AG09319 (cell line): Measurements from ENCODE around the gene GARS1.
"Not testable (repeated sequence)": the region's sequence is repeated elsewhere in the genome, so short reads cannot be mapped to it uniquely, and the experiment has no call there.

Experiments used
- DNase-seq: peaks from one replicate; pipeline ENCODE4 v3.0.0-alpha.2; 2010; ENCODE audit warnings: low read depth; ENCODE audit errors: extremely low read depth
- CTCF ChIP-seq: IDR thresholded peaks from 2 replicates; pipeline ENCODE4 v1.5.1; 2011; ENCODE audit warnings: low read depth, mild to moderate bottlenecking, inconsistent platforms, low read length, moderate library complexity

The GARS1 gene

GRCh38 chr7:30575910-30576309 is 18.8 kb upstream of the GARS1 start:
- TF ChIP-seq CTCF = no peak
- DNase-seq = no peak

- TF ChIP-seq CTCF = no peak
- DNase-seq = no peak
Observed at GRCh38 chr7:30583181-30583580, 11.5 kb upstream of the GARS1 start.

GRCh38 chr7:30584415-30584814 is 10.3 kb upstream of the GARS1 start:
- no peak for TF ChIP-seq CTCF
- no peak for DNase-seq

- DNase-seq = no peak
Observed at GRCh38 chr7:30584965-30585364, 9.7 kb upstream of the GARS1 start.

GRCh38 chr7:30585675-30586074 is 9.0 kb upstream of the GARS1 start:
- no peak for DNase-seq
- TF ChIP-seq CTCF = no peak

More at GRCh38 chr7:30584965-30585364, 9.7 kb upstream of the GARS1 start:
- TF ChIP-seq CTCF = no peak

- not testable (repeated sequence) for DNase-seq
Observed at GRCh38 chr7:30587547-30587946, 7.1 kb upstream of the GARS1 start.

GRCh38 chr7:30589111-30589510 is 5.6 kb upstream of the GARS1 start:
- no peak for TF ChIP-seq CTCF
- DNase-seq = no peak

- DNase-seq = no peak
- TF ChIP-seq CTCF = no peak
Observed at GRCh38 chr7:30594048-30594539, 584 bp upstream of the GARS1 start.
